ENCODE measurements around the gene TRAF3. TPM values are rescaled to one million over a fixed set of nuclear protein-coding genes. Genes with fewer than 3 reads are reported as not detected.
"Not testable (repeated sequence)": the region's sequence is repeated elsewhere in the genome, so short reads cannot be mapped to it uniquely, and the experiment has no call there.

The TRAF3 gene
- total RNA-seq, 1 donor from 2014 or later, result 32.3 TPM

- no peak for TF ChIP-seq CTCF (IDR thresholded peaks at IDR 0.05; ENCODE audit: insufficient read depth, low read length, poor library complexity, severe bottlenecking)
- no peak for DNase-seq (ENCODE audit: low read depth)
- no peaks in the 10 kb centered on the region for H3K27me3 ChIP-seq (ENCODE audit: control insufficient read depth, insufficient read depth, low read length)
- H3K36me3 ChIP-seq (ENCODE audit: control insufficient read depth, insufficient read depth, low read length), result peaks cover 2% of the 10 kb centered on the region
- no peak overlapping the region for H3K4me3 ChIP-seq (ENCODE audit: low read depth, low read length)
Measured at GRCh38 chr14:102872020-102872419, 94.8 kb downstream of the TRAF3 start.

GRCh38 chr14:102873131-102873530 lies 95.9 kb downstream of the TRAF3 start:
- no peaks in the 10 kb centered on the region for H3K27me3 ChIP-seq (ENCODE audit: control insufficient read depth, insufficient read depth, low read length)
- H3K4me3 ChIP-seq (ENCODE audit: low read depth, low read length), result no peak overlapping the region
- no peak for TF ChIP-seq CTCF (IDR thresholded peaks at IDR 0.05; ENCODE audit: insufficient read depth, low read length, poor library complexity, severe bottlenecking)
- H3K36me3 ChIP-seq (ENCODE audit: control insufficient read depth, insufficient read depth, low read length), result peaks cover 2% of the 10 kb centered on the region
- DNase-seq (ENCODE audit: low read depth), result no peak

- Histone ChIP-seq H3K36me3 (ENCODE audit: control insufficient read depth, insufficient read depth, low read length) (peaks cover 2% of the 10 kb centered on the region), H3K27me3 (ENCODE audit: control insufficient read depth, insufficient read depth, low read length) (no peaks in the 10 kb centered on the region), H3K4me3 (ENCODE audit: low read depth, low read length) (no peak overlapping the region)
- no peak for TF ChIP-seq CTCF (IDR thresholded peaks at IDR 0.05; ENCODE audit: insufficient read depth, low read length, poor library complexity, severe bottlenecking)
- no peak for DNase-seq (ENCODE audit: low read depth)
Measured at GRCh38 chr14:102873546-102874061, 96.4 kb downstream of the TRAF3 start.

- Histone ChIP-seq H3K4me3 (ENCODE audit: low read depth, low read length) (no peak overlapping the region), H3K27me3 (ENCODE audit: control insufficient read depth, insufficient read depth, low read length) (no peaks in the 10 kb centered on the region), H3K36me3 (ENCODE audit: control insufficient read depth, insufficient read depth, low read length) (peaks cover 2% of the 10 kb centered on the region)
- TF ChIP-seq CTCF (IDR thresholded peaks at IDR 0.05; ENCODE audit: insufficient read depth, low read length, poor library complexity, severe bottlenecking), result no peak
- no peak for DNase-seq (ENCODE audit: low read depth)
Measured at GRCh38 chr14:102875652-102876051, 98.4 kb downstream of the TRAF3 start.

GRCh38 chr14:102877511-102877910 lies 100.3 kb downstream of the TRAF3 start:
- DNase-seq (ENCODE audit: low read depth); H3K36me3 ChIP-seq (ENCODE audit: control insufficient read depth, insufficient read depth, low read length); H3K27me3 ChIP-seq (ENCODE audit: control insufficient read depth, insufficient read depth, low read length); H3K4me3 ChIP-seq (ENCODE audit: low read depth, low read length): not testable (repeated sequence)

- no peak overlapping the region for H3K4me3 ChIP-seq (ENCODE audit: low read depth, low read length)
- H3K27me3 ChIP-seq (ENCODE audit: control insufficient read depth, insufficient read depth, low read length), result no peaks in the 10 kb centered on the region
- H3K36me3 ChIP-seq (ENCODE audit: control insufficient read depth, insufficient read depth, low read length), result peaks cover 2% of the 10 kb centered on the region
- DNase-seq (ENCODE audit: low read depth), result no peak
- no peak for TF ChIP-seq CTCF (IDR thresholded peaks at IDR 0.05; ENCODE audit: insufficient read depth, low read length, poor library complexity, severe bottlenecking)
Measured at GRCh38 chr14:102878174-102878969, 101.1 kb downstream of the TRAF3 start.

All from kidney epithelial cell (primary cell).